Right ventricle myocardium inferior (tissue), 1 donor: ENCODE data around the gene TARS2. TPM values are rescaled to one million over a fixed set of nuclear protein-coding genes. Genes with fewer than 3 reads are reported as not detected.
A peak's percentile ranks its signal among the peaks of the same experiment; 100 is the strongest.

Experiments
- ATAC-seq: fragments of 200-7000 bp; cut with Tn5 transposase; one replicate; pipeline ENCODE4 v1.9.1; 2020; ENCODE audit warnings: mild to moderate bottlenecking, moderate library complexity
- DNase-seq: peaks from one replicate; pipeline ENCODE4 v3.0.0; 2021; ENCODE audit errors: missing footprints
- intact Hi-C: fragments of 100-400 bp; cut with DNase I; formaldehyde crosslinking; loops from one replicate; pipeline ENCODE4 v1.11.0; 2022
- total RNA-seq: library from RNA; stranded (reverse); fragmentation: NEBNext Ultra II Directional; extraction: Animal tissue kit (Norgen Biotek cat#: 25700); gene quantifications from one replicate; pipeline ENCODE4 v1.2.1, GENCODE V29; 2021
- donor health status: DM: no; HTN: yes; CAD: no; lungs with severe emphysema.

TARS2 gene
- total RNA-seq, 1 donor from 2014 or later = 29.6 TPM

DNA sequence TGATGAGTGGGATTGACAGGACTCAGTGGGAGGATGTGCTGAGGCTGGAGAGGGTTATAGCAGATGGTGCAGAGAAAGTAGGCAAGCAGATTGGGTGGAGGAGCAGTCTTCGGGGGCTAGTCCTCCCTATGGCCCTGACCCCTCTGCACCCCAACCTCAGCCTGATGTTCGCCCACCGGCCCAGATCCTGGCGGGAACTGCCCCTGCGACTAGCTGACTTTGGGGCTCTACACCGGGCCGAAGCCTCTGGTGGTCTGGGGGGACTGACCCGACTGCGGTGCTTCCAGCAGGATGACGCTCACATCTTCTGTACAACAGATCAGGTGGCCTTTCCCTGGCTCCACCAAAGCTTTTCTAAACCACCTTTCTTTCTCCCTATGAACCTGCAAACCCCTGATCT is 11.1 kb downstream of the TARS2 start:
- no peak for ATAC-seq
- DNase-seq = no peak
- intact Hi-C loops = no loop called here

DNA sequence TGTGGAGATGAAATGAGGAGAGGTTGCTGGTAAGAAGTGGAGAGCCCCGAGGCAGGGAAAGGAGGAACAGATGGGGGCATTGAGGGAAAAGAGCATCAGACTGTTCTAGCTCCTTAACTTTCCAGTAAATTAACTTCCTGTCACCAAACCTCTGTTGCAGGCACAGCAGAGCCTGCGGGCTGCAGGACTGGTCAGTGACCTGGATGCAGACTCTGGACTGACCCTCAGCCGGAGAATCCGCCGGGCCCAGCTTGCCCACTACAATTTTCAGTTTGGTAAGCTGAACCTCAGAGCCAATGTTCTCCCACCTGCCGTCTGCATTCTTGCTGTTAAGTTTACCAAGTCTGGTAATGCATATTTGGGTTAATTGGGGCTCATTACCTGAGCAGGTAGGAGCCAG is 18.2 kb downstream of the TARS2 start:
- intact Hi-C loops = no loop called here
- DNase-seq (no peak), ATAC-seq (no peak)

DNA sequence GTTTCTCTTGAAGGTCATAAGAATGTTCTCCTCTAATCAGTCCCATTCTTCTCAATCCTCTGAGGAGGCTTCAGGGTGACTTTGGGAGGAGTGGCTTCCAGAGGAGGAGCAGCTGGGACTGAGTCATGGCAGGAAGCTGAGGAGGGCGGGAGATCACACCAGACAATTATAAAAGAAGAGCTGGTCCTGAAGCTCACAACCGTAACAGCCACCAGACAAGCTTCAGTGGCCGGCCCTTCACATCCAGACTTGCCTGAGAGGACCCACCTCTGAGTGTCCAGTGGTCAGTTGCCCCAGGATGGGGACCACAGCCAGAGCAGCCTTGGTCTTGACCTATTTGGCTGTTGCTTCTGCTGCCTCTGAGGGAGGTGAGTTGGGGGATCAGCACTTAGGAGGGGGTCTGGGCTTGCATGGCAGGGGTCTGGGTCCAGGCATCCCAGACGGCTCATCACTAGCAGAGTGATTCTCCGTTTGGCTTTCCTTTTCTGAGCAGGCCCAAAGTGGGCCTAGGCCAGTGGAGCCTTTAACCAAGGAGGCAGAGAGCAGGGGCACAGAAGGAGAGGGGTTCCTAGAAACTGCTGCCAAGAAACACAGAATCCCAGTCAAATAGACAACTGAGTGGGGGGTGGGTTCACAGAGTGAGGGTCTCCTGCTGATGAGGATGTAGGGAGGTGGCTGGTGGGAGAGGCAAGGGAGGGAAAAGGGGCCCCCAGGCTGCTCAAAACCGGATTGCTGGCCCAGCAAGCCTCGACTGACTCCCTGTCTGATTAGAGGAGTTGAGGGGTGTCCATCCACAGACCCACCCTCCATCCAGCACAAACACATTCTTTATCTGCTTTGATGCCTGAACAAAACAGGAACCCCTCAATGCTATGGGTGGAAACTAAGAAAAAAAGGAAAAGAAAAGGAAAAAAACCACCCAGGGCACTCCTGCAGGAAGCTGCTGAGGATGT is 21.0 kb downstream of the TARS2 start, which contains the start of gene ECM1:
ECM1 (plus strand) TSS at position 198 of the 953 bp plus-strand sequence; CDS start at position 299, 101 bp downstream.
- no peak for DNase-seq
- intact Hi-C loops = no loop called here

DNA sequence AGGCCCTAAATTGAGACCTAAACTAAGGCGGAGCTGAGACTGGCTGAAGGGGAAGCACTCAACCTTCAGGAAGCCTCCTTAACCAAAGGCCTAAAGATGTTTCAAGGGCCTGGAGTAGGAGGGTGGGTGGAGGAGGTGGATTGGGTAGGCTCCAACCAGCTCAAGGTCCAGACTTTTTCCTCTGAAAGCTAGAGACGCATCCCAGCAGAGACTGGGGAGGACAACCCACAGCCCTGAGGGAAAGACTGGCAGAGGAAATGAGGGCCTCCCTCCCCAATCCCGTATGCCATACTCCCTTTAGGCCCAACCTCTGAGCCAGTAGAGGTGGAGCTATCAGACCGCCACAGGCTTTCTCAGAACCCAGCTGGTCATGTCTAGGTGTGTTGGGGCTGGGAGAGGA is 21.8 kb downstream of the TARS2 start:
- intact Hi-C loops = no loop called here
- DNase-seq (no peak), ATAC-seq (peak; percentile 11)

More for the DNA sequence above, 21.0 kb downstream of the TARS2 start, which contains the start of gene ECM1:
- peak; percentile 80 for ATAC-seq

DNA sequence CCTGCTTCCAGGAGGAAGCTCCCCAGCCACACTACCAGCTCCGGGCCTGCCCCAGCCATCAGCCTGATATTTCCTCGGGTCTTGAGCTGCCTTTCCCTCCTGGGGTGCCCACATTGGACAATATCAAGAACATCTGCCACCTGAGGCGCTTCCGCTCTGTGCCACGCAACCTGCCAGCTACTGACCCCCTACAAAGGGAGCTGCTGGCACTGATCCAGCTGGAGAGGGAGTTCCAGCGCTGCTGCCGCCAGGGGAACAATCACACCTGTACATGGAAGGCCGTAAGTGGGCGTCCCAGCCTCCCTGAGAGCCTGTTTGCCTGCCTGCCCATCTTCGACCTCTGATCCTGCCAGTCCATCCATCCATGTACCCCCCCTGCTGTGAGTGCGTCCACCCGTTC is 24.3 kb downstream of the TARS2 start:
- no peak for DNase-seq
- no peak for ATAC-seq
- intact Hi-C loops = no loop called here

DNA sequence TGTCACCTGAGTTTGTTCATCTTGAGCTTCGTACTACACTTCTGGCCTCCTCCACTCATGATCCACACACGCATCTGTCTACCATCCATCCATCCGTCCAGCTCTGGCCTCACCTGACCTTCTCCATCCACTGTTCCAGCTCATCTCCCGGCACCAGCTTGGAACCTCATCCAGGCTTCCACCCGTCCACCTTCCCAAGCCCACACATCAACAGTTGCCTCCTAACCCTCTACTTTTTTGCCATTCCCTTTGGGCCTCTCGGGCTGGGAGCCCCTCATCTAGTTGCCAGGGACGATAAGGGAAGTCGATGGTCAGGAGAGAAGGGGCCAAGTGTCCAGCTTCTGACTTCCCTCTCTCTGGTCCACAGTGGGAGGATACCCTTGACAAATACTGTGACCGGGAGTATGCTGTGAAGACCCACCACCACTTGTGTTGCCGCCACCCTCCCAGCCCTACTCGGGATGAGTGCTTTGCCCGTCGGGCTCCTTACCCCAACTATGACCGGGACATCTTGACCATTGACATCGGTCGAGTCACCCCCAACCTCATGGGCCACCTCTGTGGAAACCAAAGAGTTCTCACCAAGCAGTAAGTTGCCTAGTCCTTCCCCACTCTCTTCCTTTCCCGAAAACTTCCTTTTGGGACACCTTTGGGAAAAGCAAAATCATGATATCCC is 24.9 kb downstream of the TARS2 start:
- intact Hi-C loops = no loop called here
- DNase-seq (no peak), ATAC-seq (no peak)

DNA sequence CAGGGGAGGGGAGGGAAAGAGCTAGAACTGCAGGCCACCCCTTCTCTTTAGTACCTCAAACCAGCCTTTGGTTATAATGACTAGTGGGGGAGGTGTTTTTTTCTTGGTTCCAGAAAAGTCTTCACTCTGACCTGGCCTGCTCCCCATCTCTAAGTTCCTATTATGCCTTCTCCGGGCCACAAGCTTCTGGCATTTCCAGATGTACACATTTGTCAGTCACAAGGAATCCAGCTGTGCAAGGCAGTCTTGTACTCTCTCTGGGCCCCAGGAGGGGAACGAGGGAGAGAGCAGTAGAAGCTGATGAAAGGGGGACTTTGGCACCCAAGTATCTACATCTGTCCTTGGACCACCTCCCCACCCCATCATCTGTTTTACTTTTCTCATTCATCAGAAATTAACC is 25.6 kb downstream of the TARS2 start:
- intact Hi-C loops = no loop called here
- DNase-seq (no peak), ATAC-seq (no peak)

DNA sequence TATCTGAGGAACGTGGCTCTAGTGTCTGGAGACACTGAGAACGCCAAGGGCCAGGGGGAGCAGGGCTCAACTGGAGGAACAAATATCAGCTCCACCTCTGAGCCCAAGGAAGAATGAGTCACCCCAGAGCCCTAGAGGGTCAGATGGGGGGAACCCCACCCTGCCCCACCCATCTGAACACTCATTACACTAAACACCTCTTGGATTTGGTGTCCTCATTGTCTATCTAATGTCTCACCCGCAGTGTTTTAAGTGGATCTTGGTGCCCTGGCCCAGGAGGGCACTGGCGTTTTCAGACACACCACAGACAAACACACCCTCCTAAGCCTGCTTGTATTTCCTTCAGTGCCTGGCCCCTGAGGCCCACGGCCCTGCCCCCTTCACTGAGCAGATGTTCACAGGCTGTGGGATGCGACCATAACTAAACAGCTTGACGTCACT is 26.2 kb downstream of the TARS2 start:
- no peak for ATAC-seq
- intact Hi-C loops = no loop called here

DNA sequence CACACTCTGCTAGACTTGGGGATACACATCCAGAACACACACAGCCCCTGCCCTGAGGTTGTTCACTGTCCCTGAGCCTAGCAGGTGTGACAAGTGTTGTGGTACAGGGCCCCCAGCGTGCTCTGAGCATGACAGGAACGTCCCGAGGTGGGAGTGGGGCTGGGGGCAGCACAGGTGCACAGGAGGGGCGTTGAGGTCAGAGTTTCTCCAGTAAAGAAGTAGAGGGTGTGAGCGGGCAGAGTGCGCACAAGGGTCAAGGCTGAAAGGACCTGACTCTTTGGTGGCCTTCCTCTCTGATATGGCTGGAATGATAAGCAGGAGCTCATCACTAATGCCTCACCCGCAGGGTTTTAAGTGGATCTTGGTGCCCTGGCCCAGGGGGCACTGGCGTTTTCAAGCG is 27.0 kb downstream of the TARS2 start:
- DNase-seq (no peak), ATAC-seq (no peak)
- intact Hi-C loops = no loop called here

More for the DNA sequence above, 26.2 kb downstream of the TARS2 start:
- no peak for DNase-seq

DNA sequence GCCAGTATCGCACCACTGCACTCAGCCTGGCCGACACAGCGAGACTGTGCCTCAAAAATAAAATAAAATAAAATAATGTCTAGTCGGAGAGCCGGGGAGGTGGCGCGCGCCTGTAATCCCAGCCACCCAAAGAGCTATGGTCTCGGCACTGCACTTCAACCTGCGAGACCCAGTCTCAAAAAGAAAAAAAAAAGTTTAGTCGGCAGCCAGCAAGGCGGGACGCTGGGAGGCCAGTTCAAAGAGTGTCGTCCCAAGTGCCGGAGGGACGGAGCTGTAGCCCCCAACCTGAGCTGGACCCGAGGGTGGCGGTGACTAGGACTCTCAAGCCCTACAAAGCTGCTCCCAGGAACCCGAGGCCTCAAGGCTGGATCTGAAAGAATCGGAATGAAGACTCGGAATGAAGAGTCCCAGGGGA is 27.7 kb downstream of the TARS2 start:
- ATAC-seq (peak; percentile 7), DNase-seq (no peak)
- intact Hi-C loops = loop anchor here (1.0 kb wide), 1 partner anchor 17 kb away; no protein-coding TSS in a partner anchor

DNA sequence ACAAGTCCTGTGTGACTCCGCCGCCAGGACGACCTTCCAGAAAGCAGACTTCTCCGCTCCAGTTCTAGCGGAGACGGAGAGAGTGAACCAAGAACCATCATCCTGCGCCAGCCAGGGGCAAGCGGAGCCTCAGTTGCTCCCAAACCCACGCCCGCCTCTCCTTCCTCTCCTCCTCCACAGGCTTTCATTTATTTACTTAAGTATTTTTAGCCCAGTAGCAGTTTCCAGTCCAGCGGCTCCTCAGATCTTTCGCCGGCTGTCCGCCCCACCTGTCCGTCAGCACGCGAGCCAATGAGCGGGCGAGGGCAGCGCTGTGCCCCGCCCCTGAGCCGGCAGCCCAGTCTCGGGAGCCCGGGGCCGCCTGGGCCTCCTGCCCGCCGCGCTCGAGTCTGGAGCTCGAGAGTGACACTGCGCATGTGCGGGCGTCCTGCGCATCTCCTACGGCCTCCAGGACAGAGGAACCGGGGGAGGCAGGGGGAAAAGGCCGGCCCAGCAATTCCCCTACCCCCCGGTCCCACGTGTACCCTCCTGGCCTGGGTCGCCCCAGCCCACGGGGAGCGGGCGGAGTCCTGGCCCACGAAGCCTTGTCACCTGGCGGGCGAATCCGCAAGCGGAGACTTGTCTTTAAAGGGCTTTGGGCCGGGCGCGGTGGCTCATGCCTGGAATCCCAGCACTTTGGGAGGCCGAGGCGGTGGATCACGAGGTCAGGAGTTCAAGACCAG is 28.3 kb downstream of the TARS2 start, which contains the start of gene FALEC:
FALEC (plus strand) TSS at position 425 of the 722 bp plus-strand sequence.
- peak; percentile 99 for DNase-seq
- ATAC-seq = peak; percentile 98
- intact Hi-C loops = loop anchor here (1.0 kb wide), 1 partner anchor 17 kb away; no protein-coding TSS in a partner anchor

DNA sequence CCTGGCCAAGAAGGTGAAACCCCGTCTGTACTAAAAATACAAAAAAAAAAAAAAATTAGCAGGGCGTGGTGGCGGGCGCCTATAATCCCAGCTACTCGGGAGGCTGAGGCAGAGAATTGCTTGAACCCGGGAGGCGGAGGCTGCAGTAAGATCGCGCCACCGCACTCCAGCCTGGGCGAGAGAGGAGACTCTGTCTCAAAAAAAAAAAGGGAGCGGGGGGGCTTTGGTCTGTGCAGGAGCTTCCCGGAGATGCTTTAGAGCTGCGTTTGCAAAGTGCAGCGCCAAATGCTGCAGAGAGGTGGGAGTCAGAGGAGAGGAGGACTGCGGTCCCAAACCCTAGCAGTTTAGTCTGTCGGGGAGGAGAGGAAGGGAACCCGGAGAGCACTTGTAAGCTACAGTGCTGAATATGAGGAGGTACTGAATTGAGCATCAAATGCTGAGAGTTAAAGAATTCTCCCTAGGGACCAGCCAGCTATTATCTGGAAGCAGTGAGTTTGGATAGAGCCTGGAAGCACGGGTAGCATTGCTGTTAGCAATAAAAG is 28.9 kb downstream of the TARS2 start:
- ATAC-seq = no peak
- intact Hi-C loops = no loop called here
- no peak for DNase-seq

DNA sequence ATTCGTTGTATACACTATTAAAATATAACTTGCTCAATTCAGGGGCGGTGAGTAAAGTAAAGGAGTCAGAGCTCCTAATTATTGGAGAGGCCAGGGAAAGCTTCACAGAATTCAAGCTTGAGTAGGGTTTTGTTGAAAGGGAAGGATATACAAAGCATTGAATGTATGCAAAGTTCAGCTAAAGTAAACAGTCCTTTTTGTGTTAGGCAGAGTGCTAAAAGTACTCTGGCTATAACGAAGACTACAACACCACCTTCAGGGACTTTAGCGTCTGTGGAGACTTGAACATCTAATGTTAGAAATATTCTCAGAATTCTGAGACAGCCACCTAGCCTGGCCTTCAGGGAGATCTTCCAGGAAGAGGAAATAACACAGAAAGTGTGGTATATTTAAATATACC is 29.4 kb downstream of the TARS2 start:
- DNase-seq = no peak
- intact Hi-C loops = no loop called here
- no peak for ATAC-seq

DNA sequence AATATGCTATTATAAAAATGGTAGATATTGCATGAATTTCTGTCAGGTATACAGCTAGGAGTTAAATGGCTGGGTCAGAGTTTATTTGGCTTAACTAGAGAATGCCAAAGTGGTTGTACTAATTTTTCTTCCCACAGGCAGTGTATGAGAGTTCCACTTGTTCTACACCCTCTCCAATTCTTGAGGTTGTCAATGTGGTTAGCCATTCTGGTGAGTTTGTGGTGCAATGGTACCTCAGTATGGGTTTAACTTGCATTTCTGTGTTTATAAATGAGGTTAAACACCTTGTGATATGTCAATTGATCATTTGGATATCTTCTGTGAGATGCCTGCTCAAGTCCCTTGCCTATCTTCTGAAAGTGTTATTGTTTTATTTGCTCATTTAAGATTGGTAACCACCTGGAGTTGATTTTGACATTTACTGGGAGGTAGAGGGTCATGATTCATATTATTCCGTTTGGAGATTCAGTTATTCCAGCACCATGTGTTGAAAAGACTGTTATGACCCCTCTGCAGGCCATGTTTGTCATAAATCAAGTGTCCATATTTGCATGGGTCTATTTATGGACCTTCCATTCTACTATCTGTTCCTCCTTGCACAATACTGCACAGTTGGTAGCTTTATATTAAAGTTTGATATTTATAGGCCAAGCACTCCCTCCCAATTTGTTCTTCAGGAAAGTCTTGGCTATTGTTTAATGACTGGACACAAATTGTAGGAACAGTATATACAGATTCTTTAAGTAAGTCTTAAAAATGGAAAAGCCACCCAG is 34.2 kb downstream of the TARS2 start:
- DNase-seq (no peak), ATAC-seq (no peak)
- intact Hi-C loops = no loop called here

DNA sequence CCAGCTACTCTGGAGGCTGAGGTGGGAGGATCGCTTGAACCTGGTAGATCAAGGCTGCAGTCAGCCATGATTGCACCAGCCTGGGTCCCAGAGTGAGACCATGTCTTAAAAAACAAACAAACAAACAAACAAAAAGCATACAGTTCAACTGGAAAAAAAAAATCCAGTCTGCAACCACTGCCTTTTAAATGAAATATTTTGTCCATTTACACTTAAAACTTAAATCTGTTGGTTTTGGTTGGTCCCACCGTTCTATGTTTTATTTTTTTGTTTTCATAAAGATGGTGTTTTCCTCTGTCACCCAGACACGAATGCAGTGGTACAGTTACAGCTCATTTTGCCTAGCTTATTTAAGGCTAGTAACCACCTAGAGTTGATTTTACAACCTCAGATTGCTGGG is 38.1 kb downstream of the TARS2 start:
- intact Hi-C loops = no loop called here
- no peak for ATAC-seq
- DNase-seq = no peak

DNA sequence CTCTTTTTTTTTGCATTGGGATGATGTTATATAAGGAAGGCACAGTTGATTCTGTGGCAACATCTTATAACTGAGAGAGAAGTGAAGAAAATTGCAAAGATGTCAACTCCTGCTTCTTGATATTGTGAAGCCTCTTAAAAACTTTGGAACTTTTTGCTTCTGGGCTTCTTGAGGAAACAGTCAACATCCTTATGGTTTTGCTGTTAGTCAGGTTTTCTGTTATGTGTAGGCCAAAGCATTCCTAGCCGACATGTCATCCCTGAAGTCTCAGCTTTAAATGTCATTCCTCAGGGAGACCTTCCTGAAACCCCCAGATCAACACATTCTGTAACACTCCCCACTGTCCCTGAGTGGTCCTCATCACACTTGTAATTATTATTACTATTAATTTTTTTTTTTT is 41.0 kb downstream of the TARS2 start:
- DNase-seq = no peak
- no peak for ATAC-seq
- intact Hi-C loops = no loop called here

DNA sequence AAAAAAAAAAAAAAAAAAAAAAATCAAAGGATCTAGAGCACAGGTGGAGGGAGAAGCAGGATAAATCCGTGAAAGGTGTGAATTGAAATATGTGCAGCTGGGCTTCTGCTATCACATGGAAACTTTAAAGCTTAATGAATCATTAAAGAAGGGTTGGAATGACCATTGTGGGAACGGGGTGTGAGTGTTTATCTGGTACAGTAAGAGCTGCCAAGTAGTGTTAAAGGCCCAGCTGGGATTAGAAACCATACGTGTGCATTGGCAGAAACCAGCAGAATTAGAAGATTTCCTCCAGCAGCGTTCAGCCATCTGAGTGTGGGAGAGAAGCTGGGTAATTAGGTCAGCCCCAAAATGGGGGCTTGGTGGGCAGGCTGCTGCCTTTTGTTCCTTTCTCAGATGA is 41.8 kb downstream of the TARS2 start:
- ATAC-seq (peak; percentile 32), DNase-seq (no peak)
- intact Hi-C loops = no loop called here
